Measurements from ENCODE around the gene ZSCAN32. TPM values are rescaled to one million over a fixed set of nuclear protein-coding genes. Genes with fewer than 3 reads are reported as not detected.

The ZSCAN32 gene
- total RNA-seq, 1 experiment from 2014 or later: 18.9 TPM

- intact Hi-C loops (cut with micrococcal nuclease; ENCODE audit: unreplicated experiment): no loop called here
- Histone ChIP-seq H3K4me3 (ENCODE audit: low read depth in 2 of 2, low read length in 2 of 2) (no peak overlapping the region), H3K9me3 (ENCODE audit: control insufficient read depth, insufficient read depth, low read depth, low read length) (no peaks in the 10 kb centered on the region), H3K27me3 (ENCODE audit: control insufficient read depth, insufficient read depth, low read length) (no peaks in the 10 kb centered on the region), H3K27ac (ENCODE audit: low read length) (no peak overlapping the region), H3K36me3 (ENCODE audit: control insufficient read depth, insufficient read depth, low read length) (no peaks in the 10 kb centered on the region), H3K4me1 (ENCODE audit: control insufficient read depth, insufficient read depth, low read length) (no peaks in the 10 kb centered on the region)
- in situ Hi-C loops (cut with HindIII; ENCODE audit: low pct_unique_long_range_greater_than_20kb, low sequenced_read_pairs): no loop called here
- ChIA-PET CTCF (no interaction called here), POLR2A (no interaction called here)
- DNase-seq (ENCODE audit: low read depth, low spot score): no peak
- no peak for ATAC-seq
- no TSS peak for BruUV-seq (replicated peaks)
- no peak for TF ChIP-seq TCF7L2 (IDR thresholded peaks at IDR 0.05; ENCODE audit: low read depth, low read length)
- no peak for TF ChIP-seq CTCF (IDR thresholded peaks at IDR 0.05)
- TF ChIP-seq SIN3A (IDR thresholded peaks at IDR 0.05; ENCODE audit: borderline replicate concordance, insufficient read depth, low read depth, low read length): no peak
- TF ChIP-seq REST (IDR thresholded peaks at IDR 0.05; ENCODE audit: insufficient read depth in 1 of 2, low read depth in 2 of 2, low read length in 1 of 2): no peak
- TF ChIP-seq POLR2AphosphoS5 (IDR thresholded peaks at IDR 0.05; ENCODE audit: low read depth, low read length): no peak
These were observed 44.7 kb downstream of the ZSCAN32 start for GRCh38 chr16:3356118-3356517.

- DNase-seq (ENCODE audit: low read depth, low spot score): no peak
- TF ChIP-seq SIN3A (IDR thresholded peaks at IDR 0.05; ENCODE audit: borderline replicate concordance, insufficient read depth, low read depth, low read length) (no peak), REST (IDR thresholded peaks at IDR 0.05; ENCODE audit: insufficient read depth in 1 of 2, low read depth in 2 of 2, low read length in 1 of 2) (no peak), POLR2AphosphoS5 (IDR thresholded peaks at IDR 0.05; ENCODE audit: low read depth, low read length) (no peak), CTCF (IDR thresholded peaks at IDR 0.05) (no peak), TCF7L2 (IDR thresholded peaks at IDR 0.05; ENCODE audit: low read depth, low read length) (no peak)
- H3K4me1 ChIP-seq (ENCODE audit: control insufficient read depth, insufficient read depth, low read length): no peaks in the 10 kb centered on the region
- CTCF ChIA-PET: no interaction called here
- no peak for ATAC-seq
- H3K9me3 ChIP-seq (ENCODE audit: control insufficient read depth, insufficient read depth, low read depth, low read length): no peaks in the 10 kb centered on the region
- H3K4me3 ChIP-seq (ENCODE audit: low read depth in 2 of 2, low read length in 2 of 2): no peak within 1 kb of the TSS
- H3K36me3 ChIP-seq (ENCODE audit: control insufficient read depth, insufficient read depth, low read length): no peaks in the 10 kb centered on the region
- H3K27me3 ChIP-seq (ENCODE audit: control insufficient read depth, insufficient read depth, low read length): no peaks in the 10 kb centered on the region
- intact Hi-C loops (cut with micrococcal nuclease; ENCODE audit: unreplicated experiment): no loop called here
- no TSS peak for BruUV-seq (replicated peaks)
- POLR2A ChIA-PET: no interaction called here
- no peak within 1 kb of the TSS for H3K27ac ChIP-seq (ENCODE audit: low read length)
- in situ Hi-C loops (cut with HindIII; ENCODE audit: low pct_unique_long_range_greater_than_20kb, low sequenced_read_pairs): no loop called here
These were observed 45.2 kb downstream of the ZSCAN32 start, which contains the start of gene OR2C1 for GRCh38 chr16:3355589-3355988. TSS of gene OR2C1 (plus strand) at chr16:3355889. CDS start at chr16:3355941, 52 bp downstream.

Measured in Panc1 (cell line).